ENCODE measurements around the gene MKRN2OS. TPM values are rescaled to one million over a fixed set of nuclear protein-coding genes. Genes with fewer than 3 reads are reported as not detected.

The MKRN2OS gene
- total RNA-seq, 1 experiment from 2014 or later = not detected

DNA sequence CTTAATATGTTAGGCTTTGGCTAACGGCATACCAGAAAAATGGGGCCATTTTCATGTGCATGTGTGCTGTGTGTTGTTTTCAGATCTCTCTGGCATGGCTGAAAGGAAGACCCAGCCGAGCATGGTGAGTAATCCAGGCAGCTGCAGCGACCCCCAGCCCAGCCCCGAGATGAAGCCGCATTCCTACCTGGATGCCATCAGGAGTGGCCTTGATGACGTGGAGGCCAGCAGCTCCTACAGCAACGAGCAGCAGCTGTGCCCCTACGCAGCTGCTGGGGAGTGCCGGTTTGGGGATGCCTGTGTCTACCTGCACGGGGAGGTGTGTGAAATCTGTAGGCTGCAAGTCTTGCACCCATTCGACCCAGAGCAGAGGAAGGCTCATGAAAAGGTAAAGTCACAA, 26.7 kb upstream of the MKRN2OS start:
- no peak overlapping the region for H3K27ac ChIP-seq (ENCODE audit: low read depth, low read length, poor library complexity, severe bottlenecking)
- BruUV-seq (replicated peaks) = no TSS peak
- ChIA-PET CTCF (no interaction called here), POLR2A (ENCODE audit: low non-redundant PET) (no interaction called here)
- DNase-seq (ENCODE audit: low spot score) = no peak
- peaks cover 59% of the 10 kb centered on the region for H3K36me3 ChIP-seq (ENCODE audit: insufficient read depth, low read length, poor library complexity, severe bottlenecking)
- no peak for TF ChIP-seq EZH2 (IDR thresholded peaks at IDR 0.05; ENCODE audit: borderline replicate concordance, low read depth, low read length, poor library complexity, severe bottlenecking)
- TF ChIP-seq, protein P1, sequence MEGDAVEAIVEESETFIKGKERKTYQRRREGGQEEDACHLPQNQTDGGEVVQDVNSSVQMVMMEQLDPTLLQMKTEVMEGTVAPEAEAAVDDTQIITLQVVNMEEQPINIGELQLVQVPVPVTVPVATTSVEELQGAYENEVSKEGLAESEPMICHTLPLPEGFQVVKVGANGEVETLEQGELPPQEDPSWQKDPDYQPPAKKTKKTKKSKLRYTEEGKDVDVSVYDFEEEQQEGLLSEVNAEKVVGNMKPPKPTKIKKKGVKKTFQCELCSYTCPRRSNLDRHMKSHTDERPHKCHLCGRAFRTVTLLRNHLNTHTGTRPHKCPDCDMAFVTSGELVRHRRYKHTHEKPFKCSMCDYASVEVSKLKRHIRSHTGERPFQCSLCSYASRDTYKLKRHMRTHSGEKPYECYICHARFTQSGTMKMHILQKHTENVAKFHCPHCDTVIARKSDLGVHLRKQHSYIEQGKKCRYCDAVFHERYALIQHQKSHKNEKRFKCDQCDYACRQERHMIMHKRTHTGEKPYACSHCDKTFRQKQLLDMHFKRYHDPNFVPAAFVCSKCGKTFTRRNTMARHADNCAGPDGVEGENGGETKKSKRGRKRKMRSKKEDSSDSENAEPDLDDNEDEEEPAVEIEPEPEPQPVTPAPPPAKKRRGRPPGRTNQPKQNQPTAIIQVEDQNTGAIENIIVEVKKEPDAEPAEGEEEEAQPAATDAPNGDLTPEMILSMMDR (conservative IDR thresholded peaks at IDR 0.05; ENCODE audit: low read depth, low read length) = no peak
- no peaks in the 10 kb centered on the region for H3K27me3 ChIP-seq (replicated peaks; ENCODE audit: insufficient read depth, low read depth, low read length, poor library complexity)
- H3K9me3 ChIP-seq (ENCODE audit: low read depth, low read length, poor library complexity, severe bottlenecking) = no peaks in the 10 kb centered on the region
- H3K4me3 ChIP-seq (ENCODE audit: low read depth, low read length, poor library complexity, severe bottlenecking) = no peak overlapping the region
- intact Hi-C loops (cut with micrococcal nuclease; ENCODE audit: unreplicated experiment) = no loop called here
- H3K4me1 ChIP-seq (ENCODE audit: insufficient read depth, low read length, poor library complexity, severe bottlenecking) = no peaks in the 10 kb centered on the region

DNA sequence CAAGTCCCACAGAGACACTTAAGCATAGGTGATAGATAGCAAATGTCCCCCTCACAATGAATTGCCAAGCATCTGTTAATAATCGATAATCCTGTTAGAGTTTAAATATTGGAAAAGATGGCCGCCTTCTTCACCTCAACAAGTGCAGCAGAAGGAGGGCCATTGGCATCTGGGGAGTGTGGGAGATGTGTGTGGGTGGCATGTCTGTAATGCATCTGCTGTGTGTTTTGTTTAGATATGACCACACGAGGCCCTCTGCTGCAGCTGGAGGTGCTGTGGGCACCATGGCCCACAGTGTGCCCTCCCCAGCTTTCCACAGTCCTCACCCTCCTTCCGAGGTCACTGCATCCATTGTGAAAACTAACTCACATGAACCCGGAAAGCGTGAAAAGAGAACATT, 24.5 kb upstream of the MKRN2OS start:
- peaks cover 7% of the 10 kb centered on the region for H3K9me3 ChIP-seq (ENCODE audit: low read depth, low read length, poor library complexity, severe bottlenecking)
- ChIA-PET CTCF (no interaction called here), POLR2A (ENCODE audit: low non-redundant PET) (no interaction called here)
- BruUV-seq (replicated peaks) = no TSS peak
- no peak for DNase-seq (ENCODE audit: low spot score)
- no peak overlapping the region for H3K4me3 ChIP-seq (ENCODE audit: low read depth, low read length, poor library complexity, severe bottlenecking)
- no peaks in the 10 kb centered on the region for H3K27me3 ChIP-seq (replicated peaks; ENCODE audit: insufficient read depth, low read depth, low read length, poor library complexity)
- intact Hi-C loops (cut with micrococcal nuclease; ENCODE audit: unreplicated experiment) = no loop called here
- no peak for TF ChIP-seq EZH2 (IDR thresholded peaks at IDR 0.05; ENCODE audit: borderline replicate concordance, low read depth, low read length, poor library complexity, severe bottlenecking)
- TF ChIP-seq, protein P1 (conservative IDR thresholded peaks at IDR 0.05; ENCODE audit: low read depth, low read length) = no peak
- peaks cover 50% of the 10 kb centered on the region for H3K36me3 ChIP-seq (ENCODE audit: insufficient read depth, low read length, poor library complexity, severe bottlenecking)
- no peak overlapping the region for H3K27ac ChIP-seq (ENCODE audit: low read depth, low read length, poor library complexity, severe bottlenecking)
- no peaks in the 10 kb centered on the region for H3K4me1 ChIP-seq (ENCODE audit: insufficient read depth, low read length, poor library complexity, severe bottlenecking)

DNA sequence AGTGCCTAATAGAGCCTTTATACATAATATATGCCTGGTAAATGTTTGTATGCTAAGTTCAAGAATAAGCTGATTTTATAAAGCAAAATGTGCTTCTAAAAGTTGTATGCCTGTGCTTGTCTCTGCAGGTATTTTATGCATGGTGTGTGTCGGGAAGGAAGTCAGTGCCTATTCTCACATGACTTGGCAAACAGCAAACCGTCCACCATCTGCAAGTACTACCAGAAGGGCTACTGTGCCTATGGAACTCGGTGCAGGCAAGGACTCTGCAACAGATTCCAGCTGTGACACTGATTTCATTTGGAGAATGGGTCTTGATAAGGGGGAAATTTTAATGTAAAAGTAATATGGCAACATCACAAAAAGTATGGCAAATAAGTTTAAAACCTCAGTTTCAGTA, 23.4 kb upstream of the MKRN2OS start:
- POLR2A ChIA-PET (ENCODE audit: low non-redundant PET) = no interaction called here
- intact Hi-C loops (cut with micrococcal nuclease; ENCODE audit: unreplicated experiment) = no loop called here
- Histone ChIP-seq H3K9me3 (ENCODE audit: low read depth, low read length, poor library complexity, severe bottlenecking) (peaks cover 7% of the 10 kb centered on the region), H3K27ac (ENCODE audit: low read depth, low read length, poor library complexity, severe bottlenecking) (no peak overlapping the region), H3K4me3 (ENCODE audit: low read depth, low read length, poor library complexity, severe bottlenecking) (no peak overlapping the region), H3K36me3 (ENCODE audit: insufficient read depth, low read length, poor library complexity, severe bottlenecking) (peaks cover 39% of the 10 kb centered on the region), H3K4me1 (ENCODE audit: insufficient read depth, low read length, poor library complexity, severe bottlenecking) (no peaks in the 10 kb centered on the region), H3K27me3 (replicated peaks; ENCODE audit: insufficient read depth, low read depth, low read length, poor library complexity) (no peaks in the 10 kb centered on the region)
- no peak for DNase-seq (ENCODE audit: low spot score)
- BruUV-seq (replicated peaks) = no TSS peak
- CTCF ChIA-PET = no interaction called here
- TF ChIP-seq EZH2 (IDR thresholded peaks at IDR 0.05; ENCODE audit: borderline replicate concordance, low read depth, low read length, poor library complexity, severe bottlenecking) = no peak
- TF ChIP-seq, protein P1 (conservative IDR thresholded peaks at IDR 0.05; ENCODE audit: low read depth, low read length) = no peak

All from A673 (cell line).